ENCODE results near the gene SMIM38.

The SMIM38 gene

GRCh38 chr11:69155302-69156234 lies at the start of gene SMIM38:
Gene SMIM38, plus strand, starts transcription at chr11:69155935. Its CDS starts 1,912 bp downstream, at chr11:69157847.
- DNase-seq, result no peak

- no peak for DNase-seq
Observed at GRCh38 chr11:69106031-69106811, 49.5 kb upstream of the SMIM38 start.

- no peak for DNase-seq
Observed at GRCh38 chr11:69107413-69107812, 48.3 kb upstream of the SMIM38 start.

- DNase-seq, result no peak
Observed at GRCh38 chr11:69108030-69108429, 47.7 kb upstream of the SMIM38 start.

GRCh38 chr11:69108559-69108958 lies 47.2 kb upstream of the SMIM38 start:
- no peak for DNase-seq

- no peak for DNase-seq
Observed at GRCh38 chr11:69109101-69109500, 46.6 kb upstream of the SMIM38 start.

- no peak for DNase-seq
Observed at GRCh38 chr11:69110451-69110850, 45.3 kb upstream of the SMIM38 start.

GRCh38 chr11:69111624-69112542 lies 43.9 kb upstream of the SMIM38 start:
- DNase-seq, result no peak

- DNase-seq, result no peak
Observed at GRCh38 chr11:69113226-69113625, 42.5 kb upstream of the SMIM38 start.

- DNase-seq, result no peak
Observed at GRCh38 chr11:69113646-69114340, 41.9 kb upstream of the SMIM38 start.

- DNase-seq, result no peak
Observed at GRCh38 chr11:69114362-69114761, 41.4 kb upstream of the SMIM38 start.

- no peak for DNase-seq
Observed at GRCh38 chr11:69114811-69115523, 40.8 kb upstream of the SMIM38 start.

- no peak for DNase-seq
Observed at GRCh38 chr11:69115586-69116560, 39.9 kb upstream of the SMIM38 start.

GRCh38 chr11:69116671-69117070 lies 39.1 kb upstream of the SMIM38 start:
- DNase-seq, result no peak

- no peak for DNase-seq
Observed at GRCh38 chr11:69119190-69119589, 36.5 kb upstream of the SMIM38 start.

- no peak for DNase-seq
Observed at GRCh38 chr11:69120096-69120875, 35.4 kb upstream of the SMIM38 start.

GRCh38 chr11:69121021-69121420 lies 34.7 kb upstream of the SMIM38 start:
- no peak for DNase-seq

GRCh38 chr11:69121621-69122325 lies 34.0 kb upstream of the SMIM38 start:
- DNase-seq, result no peak

GRCh38 chr11:69122326-69122629 lies 33.5 kb upstream of the SMIM38 start:
- DNase-seq, result no peak

All from GOT3 (cell line).